ENCODE measurements around the gene NOL6. TPM values are rescaled to one million over a fixed set of nuclear protein-coding genes. Genes with fewer than 3 reads are reported as not detected.

The NOL6 gene
- total and polyA plus RNA-seq, 8 donors: 23.3 to 48.3 (median 27.8) TPM

- intact Hi-C loops (cut with DNase I): loop anchor here in 1 of 2 donors (10.0 kb wide), 1 partner anchor 78 kb away; no protein-coding TSS in a partner anchor
- no peak overlapping the region for H3K27ac ChIP-seq
- DNase-seq: peak in 3 of 4 donors; percentile 62 to 86 (median 84)
- ATAC-seq: peak; percentile 93
- peak; percentile 65 to 69 for TF ChIP-seq CTCF (IDR thresholded peaks at IDR 0.05)
- H3K9me3 ChIP-seq: no peaks in the 10 kb centered on the region
- H3K4me3 ChIP-seq: no peak overlapping the region
- peaks cover 4 to 19% of the 10 kb centered on the region in 2 donors for H3K4me1 ChIP-seq
- H3K27me3 ChIP-seq: peaks cover 0 to 6% of the 10 kb centered on the region in 2 donors
- H3K36me3 ChIP-seq: no peaks in the 10 kb centered on the region
These were observed 20.9 kb downstream of the NOL6 start for GRCh38 chr9:33452828-33453271.

- Histone ChIP-seq H3K27me3 (peaks cover 0 to 18% of the 10 kb centered on the region in 2 donors), H3K4me3 (no peak overlapping the region), H3K36me3 (no peaks in the 10 kb centered on the region), H3K4me1 (peaks cover 13 to 33% of the 10 kb centered on the region in 2 donors), H3K9me3 (no peaks in the 10 kb centered on the region), H3K27ac (no peak overlapping the region)
- ATAC-seq (no peak), DNase-seq (no peak)
- intact Hi-C loops (cut with DNase I): loop anchor here in 1 of 2 donors (10.0 kb wide), 1 partner anchor 76 kb away; no protein-coding TSS in a partner anchor
- TF ChIP-seq CTCF (IDR thresholded peaks at IDR 0.05): no peak
These were observed 23.0 kb downstream of the NOL6 start for GRCh38 chr9:33450621-33451146.

GRCh38 chr9:33449715-33450114, 24.0 kb downstream of the NOL6 start:
- DNase-seq (no peak), ATAC-seq (no peak)
- H3K9me3 ChIP-seq: no peaks in the 10 kb centered on the region
- no peaks in the 10 kb centered on the region for H3K36me3 ChIP-seq
- H3K4me1 ChIP-seq: peaks cover 13 to 34% of the 10 kb centered on the region in 2 donors
- H3K4me3 ChIP-seq: no peak overlapping the region
- TF ChIP-seq CTCF (IDR thresholded peaks at IDR 0.05): no peak
- intact Hi-C loops (cut with DNase I): loop anchor here in 1 of 2 donors (10.0 kb wide), 1 partner anchor 75 kb away; no protein-coding TSS in a partner anchor
- no peak overlapping the region for H3K27ac ChIP-seq
- peaks cover 0 to 18% of the 10 kb centered on the region in 2 donors for H3K27me3 ChIP-seq

- Histone ChIP-seq H3K9me3 (no peaks in the 10 kb centered on the region), H3K27me3 (peaks cover 0 to 18% of the 10 kb centered on the region in 2 donors), H3K27ac (peak overlapping the region; percentile 73 to 81), H3K36me3 (peaks cover 0 to 7% of the 10 kb centered on the region in 2 donors), H3K4me3 (peak overlapping the region; percentile 45 to 46), H3K4me1 (peaks cover 11 to 34% of the 10 kb centered on the region in 2 donors)
- intact Hi-C loops (cut with DNase I): no loop called here
- TF ChIP-seq CTCF (IDR thresholded peaks at IDR 0.05): no peak
- no peak for DNase-seq
- ATAC-seq: no peak
These were observed 25.7 kb downstream of the NOL6 start for GRCh38 chr9:33447799-33448553.

All from left lung (tissue), 10 donors.